ENCODE data around the gene CUEDC2. TPM values are rescaled to one million over a fixed set of nuclear protein-coding genes. Genes with fewer than 3 reads are reported as not detected.

The CUEDC2 gene
- total RNA-seq, 1 donor from 2014 or later, result 94.6 TPM

DNA sequence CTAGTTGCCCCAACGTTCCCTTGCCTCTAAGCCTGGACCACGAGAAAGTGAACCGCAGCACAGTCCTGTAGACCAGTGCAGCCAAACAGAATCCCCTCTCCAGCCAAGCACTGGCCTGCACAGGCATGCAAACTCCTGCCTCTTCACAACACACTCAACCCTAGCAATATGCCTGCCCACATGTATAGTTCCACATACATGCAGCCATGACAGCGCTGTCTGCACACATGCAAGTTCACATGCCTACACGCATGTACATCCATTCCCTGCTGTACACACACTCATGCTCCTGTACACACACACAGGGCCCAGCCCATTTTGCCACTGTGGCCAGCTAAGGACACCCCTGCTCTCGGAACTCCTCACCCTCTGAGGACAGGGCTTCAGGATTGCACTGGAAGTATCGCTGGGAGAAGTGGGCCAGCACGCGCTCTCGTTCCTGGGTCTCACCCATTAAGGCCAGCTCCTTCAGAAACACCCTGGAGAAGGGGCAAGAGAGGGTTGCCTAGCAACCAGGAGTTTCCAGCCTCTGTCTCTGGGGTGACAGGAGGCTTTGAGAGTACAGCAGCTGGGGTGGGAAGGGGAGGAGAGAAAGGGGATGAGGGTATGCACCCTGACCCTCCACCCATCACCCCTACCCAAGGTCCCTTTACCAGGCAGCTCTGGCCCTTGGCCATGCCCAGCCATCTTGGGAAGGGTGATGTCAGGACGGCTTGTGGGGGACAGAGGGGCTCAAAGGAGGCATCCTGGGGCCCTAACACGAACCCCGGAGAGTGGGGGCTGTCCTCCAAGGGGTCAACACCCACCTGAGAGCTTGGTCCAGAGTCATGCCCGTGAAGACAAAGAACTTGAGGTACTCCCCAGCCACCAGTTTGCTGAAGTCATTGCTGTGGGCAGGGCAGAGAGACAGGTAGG is 20.8 kb downstream of the CUEDC2 start:
- no peak for DNase-seq (ENCODE audit: extremely low read depth, low read depth, low spot score)

DNA sequence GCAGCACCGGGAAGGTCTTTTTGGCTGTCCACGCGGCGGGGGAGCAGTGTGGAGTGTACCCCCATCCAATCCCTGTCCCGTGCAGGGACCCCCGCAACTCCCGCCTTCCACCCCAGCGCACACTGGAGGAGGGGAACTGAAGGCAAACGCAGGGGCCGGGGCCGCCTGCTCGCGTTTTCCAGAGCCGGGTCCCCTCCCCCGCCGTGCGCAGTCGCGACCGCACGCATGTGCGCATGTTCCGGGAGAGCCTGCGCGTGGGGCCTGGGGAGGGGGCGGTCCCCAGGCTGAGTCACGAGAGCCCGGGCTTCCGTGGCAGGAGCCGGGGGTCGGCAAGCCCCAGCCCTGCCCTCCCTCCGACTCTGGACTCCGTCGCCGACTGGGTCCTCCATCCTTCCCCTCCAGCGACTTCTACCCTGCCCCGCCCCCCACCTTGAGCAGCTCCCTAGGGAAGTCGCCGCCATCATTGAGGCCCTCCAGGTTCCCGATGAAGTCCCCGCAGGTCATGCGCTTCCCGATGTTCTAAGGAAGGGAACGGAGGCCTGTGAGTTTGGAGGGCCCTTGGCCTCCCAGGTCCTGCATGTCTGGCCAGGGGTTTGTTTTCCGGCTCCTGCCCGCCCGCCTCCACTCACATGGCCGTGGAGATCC is 21.8 kb downstream of the CUEDC2 start:
- DNase-seq (ENCODE audit: extremely low read depth, low read depth, low spot score), result no peak

DNA sequence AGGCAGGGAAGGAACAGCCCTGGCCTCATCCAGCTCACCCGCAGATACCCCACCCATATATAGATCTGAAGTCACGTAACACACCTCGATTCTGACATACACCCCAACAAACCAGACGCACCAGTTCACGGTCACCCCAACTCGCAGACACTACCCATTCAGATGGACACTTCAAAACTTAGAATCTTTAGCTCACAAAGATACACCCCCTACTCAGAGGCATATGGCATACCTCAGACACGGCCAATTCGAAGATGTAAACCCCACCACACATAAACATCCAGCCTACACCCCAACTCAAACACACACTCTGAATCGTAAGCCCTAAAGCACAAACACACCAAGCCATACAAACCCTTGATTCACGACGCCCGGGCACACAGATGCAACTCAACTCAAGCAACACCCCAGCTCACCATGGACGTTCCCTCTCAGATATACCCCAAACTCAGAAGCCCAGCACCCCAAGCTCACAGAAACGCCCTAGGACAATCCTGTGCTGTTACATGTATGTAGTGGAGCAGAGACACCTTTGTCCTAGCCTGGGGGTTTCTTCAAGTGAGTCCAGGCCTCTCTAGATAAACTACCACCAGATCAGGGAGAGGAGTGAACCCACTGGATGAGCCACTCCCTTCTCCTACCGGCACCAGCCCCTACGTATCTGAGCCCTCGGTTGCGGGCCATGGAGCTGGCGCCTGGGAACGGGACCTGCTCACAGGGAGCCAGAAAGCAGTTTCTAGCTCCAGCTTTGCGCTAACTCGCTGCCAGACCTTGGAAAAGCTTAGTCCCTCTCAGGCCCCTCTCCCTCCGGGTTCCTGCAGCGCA is 22.6 kb downstream of the CUEDC2 start:
- DNase-seq (ENCODE audit: extremely low read depth, low read depth, low spot score), result no peak

DNA sequence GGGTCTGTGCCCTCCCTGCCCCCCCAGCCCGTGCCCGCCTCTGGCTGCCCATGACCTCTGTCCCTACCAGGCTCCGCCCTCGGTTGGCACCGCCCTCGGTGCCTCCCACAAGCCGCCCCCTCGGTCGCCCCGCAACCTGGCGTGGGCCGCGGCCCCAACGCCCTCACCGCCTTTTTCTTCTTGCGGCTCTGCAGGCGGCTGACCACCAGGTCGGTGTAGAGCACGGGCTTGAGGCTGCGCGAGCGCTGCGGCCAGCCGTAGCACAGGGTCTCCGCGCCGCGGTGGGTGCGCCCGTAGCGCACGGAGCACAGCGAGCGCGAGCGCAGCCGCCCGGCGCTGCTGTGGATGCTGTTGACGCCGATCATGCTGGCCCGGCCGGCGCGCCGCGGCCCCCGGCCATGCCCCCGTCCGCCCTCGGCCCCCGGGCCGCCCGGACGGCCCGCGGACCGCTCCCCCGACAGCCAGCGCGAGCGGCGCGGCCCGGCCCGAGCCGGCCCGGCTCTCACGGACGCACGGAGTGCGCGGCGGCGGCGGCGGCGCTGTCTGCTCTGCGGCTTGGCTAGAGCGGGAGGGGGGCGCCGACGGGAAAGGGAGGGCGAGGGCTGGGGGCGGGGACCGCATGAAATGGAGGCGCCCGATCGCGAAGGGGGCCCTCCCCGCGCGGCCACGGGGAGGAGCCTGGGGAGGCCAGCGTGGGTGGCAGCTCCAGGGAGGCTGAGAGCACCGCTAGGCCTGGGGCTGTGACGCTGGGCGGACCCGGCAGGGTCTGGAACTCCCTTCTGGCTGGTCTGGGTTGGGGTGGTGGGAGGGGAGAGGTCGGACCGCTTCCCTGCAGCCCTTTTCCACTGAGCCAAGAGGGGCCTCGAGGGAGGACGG is 23.4 kb downstream of the CUEDC2 start:
- DNase-seq (ENCODE audit: extremely low read depth, low read depth, low spot score), result no peak

GRCh38 chr10:102408131-102408727 is 24.1 kb downstream of the CUEDC2 start:
- no peak for DNase-seq (ENCODE audit: extremely low read depth, low read depth, low spot score)

- DNase-seq (ENCODE audit: extremely low read depth, low read depth, low spot score), result no peak
Measured at GRCh38 chr10:102407425-102408130, 24.8 kb downstream of the CUEDC2 start.

DNA sequence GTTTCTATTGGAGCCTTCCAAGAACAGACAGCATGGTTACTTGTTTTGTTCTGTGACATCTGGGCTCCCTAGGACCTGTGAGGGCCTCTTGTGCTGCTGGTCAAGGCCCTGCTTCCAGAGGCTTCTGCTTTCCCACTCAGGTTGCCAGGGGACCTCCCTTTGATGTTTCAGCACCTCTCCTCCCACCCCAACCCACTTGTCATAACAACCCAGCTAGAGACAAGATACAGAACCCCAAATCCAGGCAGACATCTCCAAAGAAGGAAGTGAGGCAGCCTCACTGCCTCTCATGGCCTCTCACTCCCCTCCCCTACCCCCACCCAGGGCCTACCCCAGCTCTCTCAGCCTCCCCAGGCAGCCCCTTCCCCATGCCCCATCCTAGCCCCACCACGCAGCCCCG is 25.6 kb downstream of the CUEDC2 start:
- DNase-seq (ENCODE audit: extremely low read depth, low read depth, low spot score), result no peak

- no peak for DNase-seq (ENCODE audit: extremely low read depth, low read depth, low spot score)
Measured at GRCh38 chr10:102405632-102406031, 26.7 kb downstream of the CUEDC2 start.

GRCh38 chr10:102405108-102405571 is 27.2 kb downstream of the CUEDC2 start:
- DNase-seq (ENCODE audit: extremely low read depth, low read depth, low spot score), result no peak

GRCh38 chr10:102404361-102405107 is 27.8 kb downstream of the CUEDC2 start:
- no peak for DNase-seq (ENCODE audit: extremely low read depth, low read depth, low spot score)

DNA sequence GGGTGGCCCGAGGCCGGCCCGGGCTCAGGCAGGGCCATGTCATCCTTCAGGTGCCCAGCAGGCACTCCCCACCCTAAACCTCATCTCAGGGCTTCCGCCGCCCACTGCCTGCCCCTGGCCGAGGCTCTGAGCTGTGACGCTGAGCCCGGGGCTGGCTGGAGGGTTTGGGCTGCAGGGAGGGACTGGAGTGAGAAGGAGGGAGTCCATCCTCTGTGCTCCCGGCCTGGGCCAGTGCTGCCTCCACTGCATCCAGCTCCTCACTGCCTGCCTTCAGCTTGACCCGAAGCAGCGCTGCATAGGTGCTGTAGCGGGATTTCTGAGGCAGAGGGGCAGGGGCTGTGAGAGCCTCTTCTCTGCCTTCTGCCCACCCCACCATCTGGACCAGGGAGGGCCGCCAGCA is 29.3 kb downstream of the CUEDC2 start:
- DNase-seq (ENCODE audit: extremely low read depth, low read depth, low spot score), result no peak

DNA sequence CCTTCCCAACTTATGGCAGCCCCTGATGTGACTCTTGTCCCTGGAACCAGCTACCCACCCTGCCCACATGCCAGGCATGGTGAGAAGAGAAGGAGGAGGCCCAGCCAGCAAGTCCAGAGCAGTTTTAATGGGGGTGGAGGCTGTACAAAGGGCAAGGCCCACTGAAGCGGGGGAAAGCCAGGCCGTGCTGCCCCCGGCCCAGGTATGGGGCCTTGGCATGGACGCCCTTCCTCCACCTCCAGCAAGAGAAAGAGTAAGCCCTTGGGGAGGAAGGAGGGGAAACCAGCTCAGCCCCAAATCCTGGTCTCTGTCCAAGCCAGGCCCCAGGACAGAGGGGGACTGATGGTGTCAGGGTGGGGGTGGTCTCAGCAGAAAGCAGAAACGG is 29.9 kb downstream of the CUEDC2 start:
- DNase-seq (ENCODE audit: extremely low read depth, low read depth, low spot score), result no peak

GRCh38 chr10:102401735-102402511 is 30.5 kb downstream of the CUEDC2 start:
- DNase-seq (ENCODE audit: extremely low read depth, low read depth, low spot score), result no peak

DNA sequence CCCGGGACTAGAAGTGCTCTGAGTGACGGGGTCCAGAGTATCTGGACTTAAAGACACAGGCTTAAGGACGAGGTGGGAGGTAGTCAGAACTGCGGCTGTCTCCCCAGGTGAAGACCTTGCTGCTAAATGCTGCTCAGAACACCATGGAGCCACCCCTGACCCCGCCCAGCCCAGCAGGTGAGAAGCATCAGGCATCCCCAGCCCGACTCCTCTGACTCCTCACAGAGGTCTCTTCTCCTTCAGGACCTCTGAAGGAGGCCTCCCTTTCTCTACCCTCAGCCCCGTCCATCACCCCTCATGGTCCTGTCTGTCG is 31.1 kb downstream of the CUEDC2 start:
- no peak for DNase-seq (ENCODE audit: extremely low read depth, low read depth, low spot score)

DNA sequence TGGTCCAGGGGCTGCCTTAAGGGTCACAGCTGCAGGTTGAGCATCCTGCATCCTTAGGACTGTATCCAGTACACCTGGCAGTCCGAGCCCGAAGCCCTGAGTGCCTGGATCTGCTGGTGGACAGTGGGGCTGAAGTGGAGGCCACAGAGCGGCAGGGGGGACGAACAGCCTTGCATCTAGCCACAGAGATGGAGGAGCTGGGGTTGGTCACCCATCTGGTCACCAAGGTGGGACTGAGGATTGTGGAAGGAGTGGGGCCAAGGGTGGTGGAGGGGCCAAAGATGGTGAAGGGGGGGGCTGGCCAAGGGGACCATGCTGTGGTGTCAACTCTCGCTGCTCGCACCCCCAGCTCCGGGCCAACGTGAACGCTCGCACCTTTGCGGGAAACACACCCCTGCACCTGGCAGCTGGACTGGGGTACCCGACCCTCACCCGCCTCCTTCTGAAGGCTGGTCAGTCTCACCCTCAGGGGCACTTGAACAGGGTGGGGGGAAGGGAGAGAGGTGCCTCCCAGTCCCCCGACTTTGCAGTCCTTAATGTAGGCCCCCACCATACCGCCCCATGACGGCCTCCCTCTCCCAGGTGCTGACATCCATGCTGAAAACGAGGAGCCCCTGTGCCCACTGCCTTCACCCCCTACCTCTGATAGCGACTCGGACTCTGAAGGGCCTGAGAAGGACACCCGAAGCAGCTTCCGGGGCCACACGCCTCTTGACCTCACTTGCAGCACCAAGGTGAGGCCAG is 31.6 kb downstream of the CUEDC2 start:
- no peak for DNase-seq (ENCODE audit: extremely low read depth, low read depth, low spot score)

- no peak for DNase-seq (ENCODE audit: extremely low read depth, low read depth, low spot score)
Measured at GRCh38 chr10:102400076-102400475, 32.3 kb downstream of the CUEDC2 start.

Data from glomerular endothelial cell (primary cell).